NCI-H1417 treated with DMSO at 0.1 percent for 48 hours (cell line): ENCODE data around the gene E4F1.

Experiments
- DNase-seq: peaks from one replicate; lab custom pipeline; 2025; lab: John Stamatoyannopoulos, UW

Gene E4F1

DNA sequence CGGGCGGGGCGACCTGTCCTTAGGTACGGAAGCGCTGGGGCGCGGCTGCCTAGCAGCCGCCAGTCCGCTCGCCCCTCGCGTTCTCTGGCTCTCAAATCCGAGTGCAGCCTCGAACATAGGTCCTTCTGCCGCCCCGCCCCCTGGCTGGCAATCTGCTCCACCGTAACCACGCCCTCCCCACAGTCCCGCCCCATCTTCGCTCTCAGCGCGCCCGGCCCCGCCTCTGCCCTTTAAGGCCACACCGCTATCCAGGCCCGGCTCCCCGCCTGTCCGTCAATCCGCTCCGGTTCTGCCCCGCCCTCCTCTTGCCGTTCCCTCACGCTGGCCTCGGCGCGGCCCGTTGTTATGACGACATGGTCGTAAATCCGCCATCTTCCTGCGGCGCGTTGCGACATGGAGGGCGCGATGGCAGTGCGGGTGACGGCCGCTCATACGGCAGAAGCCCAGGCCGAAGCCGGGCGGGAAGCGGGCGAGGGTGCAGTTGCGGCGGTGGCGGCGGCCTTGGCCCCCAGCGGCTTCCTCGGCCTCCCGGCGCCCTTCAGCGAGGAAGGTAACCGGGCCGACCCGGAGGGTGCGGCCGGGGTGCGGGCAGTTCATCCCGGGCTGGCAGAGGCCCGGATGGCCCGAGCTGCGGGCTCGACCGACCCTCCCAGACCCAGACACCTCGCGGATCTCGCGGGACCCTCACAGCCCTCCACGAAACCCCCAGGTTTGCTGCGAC, at the start of gene E4F1:
Gene E4F1 (plus strand): TSS at position 371 of the 721 bp plus-strand sequence. CDS start 23 bp downstream, at position 394.
- peak; percentile 98 for DNase-seq

DNA sequence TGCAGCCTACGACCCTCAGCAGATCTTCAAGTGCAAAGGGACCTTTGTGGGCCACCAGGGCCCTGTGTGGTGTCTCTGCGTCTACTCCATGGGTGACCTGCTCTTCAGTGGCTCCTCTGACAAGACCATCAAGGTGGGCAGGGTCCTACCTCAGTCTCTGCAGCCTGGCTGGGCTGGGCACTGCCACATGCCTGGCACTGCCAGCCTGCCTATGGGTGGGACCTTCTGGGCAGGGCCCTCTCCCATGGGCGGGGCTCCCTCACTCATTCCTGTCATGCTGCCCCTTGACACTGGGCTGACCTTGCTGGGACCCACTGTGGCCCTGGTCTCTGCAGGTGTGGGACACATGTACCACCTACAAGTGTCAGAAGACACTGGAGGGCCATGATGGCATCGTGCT, 49.5 kb upstream of the E4F1 start:
- DNase-seq: no peak

- no peak for DNase-seq
Measured at GRCh38 chr16:2174396-2175131, 48.8 kb upstream of the E4F1 start.

- DNase-seq: no peak
Measured at GRCh38 chr16:2175454-2175853, 47.9 kb upstream of the E4F1 start.

DNA sequence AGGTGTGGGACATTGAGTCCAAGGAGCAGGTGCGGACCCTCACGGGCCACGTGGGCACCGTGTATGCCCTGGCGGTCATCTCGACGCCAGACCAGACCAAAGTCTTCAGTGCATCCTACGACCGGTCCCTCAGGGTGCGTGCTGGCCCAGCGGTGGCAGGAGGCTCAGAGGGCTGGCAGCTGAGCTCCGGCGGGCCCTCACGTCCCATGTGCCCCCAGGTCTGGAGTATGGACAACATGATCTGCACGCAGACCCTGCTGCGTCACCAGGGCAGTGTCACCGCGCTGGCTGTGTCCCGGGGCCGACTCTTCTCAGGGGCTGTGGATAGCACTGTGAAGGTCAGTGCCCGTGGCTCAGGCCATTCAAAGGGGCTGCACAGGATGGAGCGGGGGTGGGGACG, 47.3 kb upstream of the E4F1 start:
- no peak for DNase-seq

DNA sequence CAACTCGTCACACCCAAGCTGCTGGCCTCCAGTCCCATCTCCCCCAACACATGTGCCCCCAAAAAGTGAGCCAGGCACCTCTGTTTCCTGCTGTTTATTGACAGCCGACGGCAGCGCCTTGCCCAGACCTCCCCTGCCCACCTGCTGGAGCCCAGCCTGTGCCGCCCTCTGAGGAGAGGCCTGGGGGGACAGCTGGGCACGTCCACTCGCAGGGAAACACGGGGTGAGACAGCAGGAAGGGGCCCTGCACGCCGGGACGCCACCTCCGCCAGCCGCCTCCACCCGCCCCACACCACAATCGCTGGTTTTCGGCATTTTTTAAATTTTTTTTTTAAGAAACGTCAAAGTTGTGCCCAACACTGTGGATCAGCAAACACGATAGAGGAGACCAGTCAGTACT, 46.3 kb upstream of the E4F1 start:
- no peak for DNase-seq

DNA sequence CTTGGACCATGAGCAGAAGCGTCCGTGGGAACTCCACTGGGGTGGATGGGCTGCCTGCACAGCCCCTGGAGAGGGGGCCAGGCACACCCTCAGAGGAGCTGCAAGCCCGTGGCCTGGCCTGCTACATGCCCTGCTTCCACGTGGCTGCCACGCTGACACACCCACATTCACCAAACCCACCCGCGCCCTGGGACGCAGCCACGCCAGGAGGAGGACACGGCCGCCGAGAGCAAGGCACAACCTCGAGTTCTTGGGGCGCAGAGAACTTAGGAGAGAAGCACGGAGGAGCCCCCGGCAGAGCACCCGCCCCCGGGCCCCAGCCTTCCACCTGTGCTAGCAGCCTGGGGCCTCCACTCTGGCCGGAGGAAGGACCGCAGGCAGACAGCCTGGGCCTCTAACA, 45.8 kb upstream of the E4F1 start:
- no peak for DNase-seq

DNA sequence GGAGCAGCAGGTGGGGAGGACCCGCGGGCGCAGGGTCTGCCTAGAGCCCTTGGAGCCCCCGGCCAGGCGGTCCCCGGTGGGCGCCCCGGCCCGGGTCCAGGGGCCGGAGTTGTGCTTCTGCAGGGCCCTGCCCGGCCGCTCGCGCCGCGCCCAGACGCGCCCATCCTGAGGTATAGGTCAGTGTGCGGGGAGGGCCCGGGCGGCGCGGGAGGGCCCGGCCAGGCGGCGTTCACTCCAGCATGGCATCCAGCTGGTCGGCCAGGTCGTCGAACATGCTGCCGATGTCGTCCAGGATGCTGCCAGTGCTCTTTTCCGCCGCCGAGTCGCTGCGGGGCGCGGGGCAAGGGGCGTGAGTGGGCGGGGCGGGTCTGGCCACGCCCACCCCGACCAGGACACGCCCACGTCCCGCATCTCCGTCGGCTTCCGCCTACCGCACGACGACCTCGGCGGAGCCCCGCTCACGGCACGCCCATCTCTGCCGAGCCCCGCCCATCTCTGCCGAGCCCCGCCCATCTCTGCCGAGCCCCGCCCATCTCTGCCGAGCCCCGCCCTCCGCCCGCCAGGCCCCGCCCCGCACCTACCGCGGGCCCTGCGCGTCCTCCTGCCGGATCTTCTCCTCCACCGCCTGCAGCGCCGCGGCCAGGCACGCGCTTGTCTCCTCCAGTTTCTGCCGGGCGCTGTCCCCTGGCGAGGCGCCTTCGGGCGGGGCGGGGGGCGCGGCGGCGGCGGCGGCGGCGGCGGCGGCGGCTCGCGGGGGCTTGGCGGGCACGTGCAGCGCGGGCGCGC, 44.9 kb upstream of the E4F1 start:
- no peak for DNase-seq

DNA sequence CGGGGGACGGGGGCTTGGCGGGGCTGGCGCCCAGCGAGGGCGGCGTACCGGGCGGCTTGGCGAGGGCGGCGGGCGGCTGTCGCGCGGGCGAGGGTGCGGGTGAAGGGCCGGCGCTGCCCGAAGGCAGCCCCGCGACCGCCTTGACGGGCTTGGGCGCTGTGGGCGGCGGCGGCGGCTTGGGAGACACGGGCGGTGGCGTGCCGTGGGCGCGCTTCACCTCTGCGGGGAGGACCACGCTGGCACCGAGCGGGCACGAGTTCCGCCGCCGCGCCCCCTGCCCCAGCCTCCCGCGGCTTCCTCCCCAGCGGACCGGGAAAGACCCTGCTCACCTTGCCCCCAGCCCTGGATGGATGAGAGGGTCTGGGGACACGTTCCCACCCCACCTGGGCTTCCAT, 44.3 kb upstream of the E4F1 start:
- DNase-seq: no peak

DNA sequence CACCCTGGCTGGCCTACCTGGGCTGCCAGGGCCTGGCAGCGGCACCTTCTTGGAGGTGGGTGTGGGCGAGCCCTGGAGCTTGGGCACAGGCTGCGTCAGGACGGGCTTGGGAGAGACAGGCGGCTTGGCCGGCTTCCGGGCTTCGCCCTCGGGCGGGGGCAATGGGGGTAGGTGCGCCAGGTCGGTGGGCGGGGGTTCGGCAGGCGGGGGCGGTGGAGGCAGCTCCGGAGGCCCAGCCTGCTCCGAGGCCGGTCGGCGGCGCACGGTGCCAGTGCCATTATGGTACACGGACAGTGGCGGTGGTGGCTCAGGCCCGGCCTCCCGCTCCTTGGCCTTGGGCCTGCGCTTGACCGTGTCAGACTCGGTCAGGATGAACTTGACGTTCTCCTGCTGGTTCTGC, 43.8 kb upstream of the E4F1 start:
- no peak for DNase-seq

GRCh38 chr16:2180461-2180860, 42.9 kb upstream of the E4F1 start:
- DNase-seq: no peak

- DNase-seq: no peak
Measured at GRCh38 chr16:2180962-2181923, 42.1 kb upstream of the E4F1 start.

DNA sequence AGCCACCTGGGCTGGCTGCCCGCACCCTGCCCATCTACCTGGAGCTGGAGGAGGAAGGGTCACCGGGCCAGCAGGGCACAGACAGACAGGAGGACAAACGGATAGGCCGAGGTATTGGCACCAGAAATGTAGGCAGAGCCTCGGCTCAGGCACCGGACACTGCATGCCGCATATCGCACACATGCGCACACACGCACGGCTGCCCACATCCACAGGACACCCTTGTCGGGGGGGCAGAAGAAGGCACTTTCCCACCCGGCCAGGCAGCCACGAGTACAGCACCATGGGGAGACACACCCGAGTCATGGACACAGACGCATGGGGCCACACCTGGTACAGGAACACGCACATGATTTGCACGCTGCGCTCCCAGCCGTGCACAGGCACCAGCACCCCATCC, 41.4 kb upstream of the E4F1 start:
- DNase-seq: no peak

DNA sequence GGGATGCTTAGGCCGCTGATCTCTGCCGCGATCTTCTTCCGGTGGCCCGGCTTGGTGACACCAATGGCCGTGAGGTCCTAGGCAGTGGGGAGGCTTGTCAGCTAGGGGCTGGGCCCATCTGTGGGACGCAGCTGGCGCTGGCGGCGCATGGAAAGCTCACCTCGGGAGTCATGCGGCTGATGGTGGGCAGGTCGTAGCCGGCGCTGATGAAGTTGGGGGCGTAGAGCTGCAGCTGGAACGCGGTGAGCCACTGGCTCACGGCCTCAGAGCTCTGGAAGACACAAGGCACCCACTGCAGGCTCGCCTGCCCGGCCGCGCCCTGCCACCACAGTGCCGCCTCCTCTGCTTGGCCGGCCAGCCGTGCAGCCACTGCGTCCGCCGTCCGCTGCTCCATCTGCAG, 39.7 kb upstream of the E4F1 start:
- DNase-seq: no peak

- DNase-seq: no peak
Measured at GRCh38 chr16:2184346-2184745, 39.0 kb upstream of the E4F1 start.

DNA sequence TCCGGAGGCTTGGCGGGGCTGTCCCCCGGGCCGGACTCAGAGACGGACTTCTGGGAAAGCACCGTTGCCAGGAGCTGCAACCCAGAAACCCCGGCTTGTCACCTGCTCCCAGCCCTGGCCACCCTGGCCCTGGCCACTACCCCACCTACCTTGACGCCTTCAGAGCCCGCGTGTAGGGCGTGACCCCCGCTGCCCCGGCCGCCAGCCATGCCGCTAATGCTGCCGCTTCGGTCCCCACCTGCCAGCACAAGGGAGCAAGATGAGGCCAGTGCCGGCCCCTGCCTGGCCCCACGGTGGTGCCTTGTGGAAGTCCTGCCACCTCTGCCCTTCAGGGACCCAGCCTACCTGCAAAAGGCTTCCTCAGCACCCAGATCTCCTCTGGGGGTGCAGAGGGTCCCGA, 38.4 kb upstream of the E4F1 start:
- no peak for DNase-seq

GRCh38 chr16:2186064-2186463, 37.3 kb upstream of the E4F1 start:
- no peak for DNase-seq

- DNase-seq: no peak
Measured at GRCh38 chr16:2186505-2186904, 36.9 kb upstream of the E4F1 start.

DNA sequence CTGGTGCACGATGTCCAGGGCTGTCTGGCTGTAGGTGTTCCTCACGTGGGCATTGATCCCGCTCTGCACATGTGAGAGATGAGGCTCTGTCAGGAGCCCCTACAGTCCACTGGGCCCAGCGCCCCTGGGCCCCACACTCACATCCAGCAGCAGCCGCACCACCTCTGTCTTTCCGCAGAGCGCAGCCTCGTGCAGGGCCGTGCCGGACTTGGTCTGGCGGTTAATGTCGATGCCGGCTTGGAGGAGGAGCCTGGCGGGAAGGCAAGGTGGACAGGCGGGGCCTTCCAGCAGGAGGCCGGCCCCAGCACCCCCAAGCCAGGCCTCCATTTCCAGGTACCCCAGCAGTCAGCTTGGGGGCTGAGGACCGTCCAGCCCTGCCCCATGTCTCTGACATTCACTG, 36.2 kb upstream of the E4F1 start:
- no peak for DNase-seq

DNA sequence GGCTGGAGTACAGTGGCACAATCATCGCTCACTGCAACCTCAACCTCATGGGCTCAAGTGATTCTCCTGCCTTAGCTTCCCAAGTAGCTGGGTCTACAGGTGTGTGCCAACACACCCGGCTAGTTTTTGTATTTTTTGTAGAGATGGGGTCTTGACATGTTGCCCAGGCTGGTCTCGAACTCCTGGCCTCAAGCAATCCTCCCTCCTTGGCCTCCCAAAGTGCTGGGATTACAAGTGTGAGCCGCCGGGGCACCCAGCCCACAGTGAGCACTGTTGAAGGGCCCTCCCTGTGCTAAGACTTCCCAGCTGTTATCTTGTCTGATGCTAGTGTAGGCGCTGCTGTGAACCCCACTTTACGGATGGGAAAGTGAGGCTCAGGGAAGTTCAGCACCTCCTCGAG, 35.0 kb upstream of the E4F1 start:
- no peak for DNase-seq

- no peak for DNase-seq
Measured at GRCh38 chr16:2189252-2189893, 34.0 kb upstream of the E4F1 start.
